Left kidney (tissue), 2 donors: ENCODE measurements around the gene C1orf167. TPM values are rescaled to one million over a fixed set of nuclear protein-coding genes. Genes with fewer than 3 reads are reported as not detected.

Experiments used
- DNase-seq: peaks from one replicate; pipeline ENCODE4 v3.0.0-alpha.2; 2013
- polyA plus RNA-seq: library from polyadenylated mRNA; unstranded; fragments of 120-200 nt; gene quantifications from one replicate; pipeline ENCODE4 v1.2.1, GENCODE V29; 2013; ENCODE audit not compliant: insufficient read length

The C1orf167 gene
- polyA plus RNA-seq, 1 donor, result 0.42 TPM

- no peak for DNase-seq
Measured at GRCh38 chr1:11736746-11737639, 25.0 kb upstream of the C1orf167 start.

GRCh38 chr1:11738096-11738495 is 23.9 kb upstream of the C1orf167 start:
- no peak for DNase-seq

DNA sequence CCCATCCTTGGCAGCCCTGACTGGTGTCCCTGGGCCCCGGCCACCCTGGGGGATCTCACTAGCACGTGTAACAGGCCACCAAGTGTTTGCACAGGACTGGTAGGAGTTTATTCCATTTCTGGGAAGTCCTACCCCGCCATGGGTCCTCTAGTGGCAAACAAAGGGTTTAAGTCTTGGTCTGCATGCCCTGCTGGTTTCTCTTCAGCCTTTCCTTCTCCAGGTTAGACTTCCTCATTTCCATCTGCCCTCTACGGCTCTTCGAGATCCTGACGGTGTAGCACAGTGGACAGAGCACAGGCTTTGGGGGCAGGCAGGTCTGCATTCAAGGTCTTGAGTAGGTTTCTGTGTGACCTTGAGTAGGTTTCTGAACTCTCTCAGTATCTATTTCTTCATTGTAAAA is 23.2 kb upstream of the C1orf167 start:
- no peak for DNase-seq

GRCh38 chr1:11740258-11741192 is 21.5 kb upstream of the C1orf167 start:
- DNase-seq, result no peak

- DNase-seq, result no peak
Measured at GRCh38 chr1:11741482-11741881, 20.5 kb upstream of the C1orf167 start.

GRCh38 chr1:11741919-11742558 is 20.0 kb upstream of the C1orf167 start:
- no peak for DNase-seq

DNA sequence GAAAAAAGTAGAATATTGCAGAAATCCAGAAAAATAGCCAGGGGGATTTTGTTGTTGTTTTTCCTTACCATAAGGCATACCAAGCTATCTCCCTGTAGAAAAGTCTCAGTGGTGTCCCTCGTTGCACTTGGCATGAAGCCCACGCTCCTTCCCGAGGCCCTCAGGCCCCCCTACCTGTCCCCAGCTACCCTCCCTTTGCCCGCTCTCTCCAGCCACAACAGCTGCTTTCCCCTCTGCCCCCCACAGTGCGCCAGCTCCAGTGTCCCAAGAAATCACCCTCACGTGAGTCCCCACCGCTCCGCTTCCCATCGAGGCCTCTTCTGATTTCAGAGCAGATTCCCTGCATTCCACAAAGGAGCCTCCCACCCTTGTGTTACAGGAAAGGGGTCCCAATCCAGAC is 17.7 kb upstream of the C1orf167 start:
- DNase-seq, result no peak

GRCh38 chr1:11746092-11746491 is 15.9 kb upstream of the C1orf167 start:
- no peak for DNase-seq

- DNase-seq, result no peak
Measured at GRCh38 chr1:11746795-11747487, 15.1 kb upstream of the C1orf167 start.

DNA sequence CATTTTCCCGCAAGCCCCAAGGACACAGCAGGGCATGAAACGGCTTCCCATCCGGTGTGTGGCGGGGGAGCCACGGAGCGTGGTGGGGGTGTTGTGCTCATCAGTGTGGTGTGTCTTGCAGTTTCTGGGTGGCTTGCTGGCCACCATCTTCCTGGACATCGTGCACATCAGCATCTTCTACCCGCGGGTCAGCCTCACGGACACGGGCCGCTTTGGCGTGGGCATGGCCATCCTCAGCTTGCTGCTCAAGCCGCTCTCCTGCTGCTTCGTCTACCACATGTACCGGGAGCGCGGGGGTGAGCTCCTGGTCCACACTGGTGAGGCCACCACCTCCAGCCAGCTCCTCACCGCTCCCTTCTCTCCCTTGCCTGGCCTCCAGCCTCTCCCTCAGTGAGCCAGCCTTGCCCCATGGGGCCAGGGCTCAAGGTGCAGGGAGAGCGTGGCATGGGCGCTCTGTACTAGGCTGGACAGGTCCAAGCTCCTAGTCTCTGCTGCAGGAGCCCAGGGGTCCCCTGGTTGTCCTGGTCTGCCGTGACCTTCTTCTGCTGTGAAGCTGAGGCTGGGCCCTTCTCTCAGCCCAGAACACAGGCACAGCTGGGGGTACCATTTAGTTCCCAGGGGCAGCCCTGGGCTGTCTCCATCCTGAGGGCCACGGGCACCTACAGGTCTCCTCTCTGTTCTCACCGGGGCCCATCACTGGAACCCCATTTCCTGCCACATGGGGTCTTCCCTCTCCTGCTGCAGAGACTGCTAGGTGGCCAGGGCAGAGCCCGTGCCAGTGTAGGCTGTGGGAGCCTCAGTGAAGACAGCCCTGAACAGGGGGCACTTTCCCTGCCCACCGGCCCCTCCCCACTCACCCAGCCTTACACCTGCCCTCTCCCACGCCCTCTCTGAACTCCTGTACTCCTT is 13.4 kb upstream of the C1orf167 start:
- DNase-seq, result no peak

- no peak for DNase-seq
Measured at GRCh38 chr1:11749203-11749689, 12.7 kb upstream of the C1orf167 start.

DNA sequence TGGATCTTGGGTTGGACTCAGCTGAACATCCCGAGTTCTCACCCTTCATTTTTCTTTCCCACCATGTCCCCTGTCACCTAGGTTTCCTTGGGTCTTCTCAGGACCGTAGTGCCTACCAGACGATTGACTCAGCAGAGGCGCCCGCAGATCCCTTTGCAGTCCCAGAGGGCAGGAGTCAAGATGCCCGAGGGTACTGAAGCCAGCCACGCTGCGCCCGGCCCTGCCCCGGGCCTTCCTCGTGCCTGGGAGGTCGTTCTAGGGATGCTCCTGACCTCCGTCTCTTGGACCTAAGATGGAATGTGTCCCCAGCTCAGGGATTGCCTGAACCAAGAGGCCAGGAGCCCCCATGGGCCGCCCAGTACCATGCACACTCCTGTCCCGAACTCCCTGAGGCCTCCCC is 12.0 kb upstream of the C1orf167 start:
- DNase-seq, result no peak

GRCh38 chr1:11751087-11751486 is 10.9 kb upstream of the C1orf167 start:
- no peak for DNase-seq

DNA sequence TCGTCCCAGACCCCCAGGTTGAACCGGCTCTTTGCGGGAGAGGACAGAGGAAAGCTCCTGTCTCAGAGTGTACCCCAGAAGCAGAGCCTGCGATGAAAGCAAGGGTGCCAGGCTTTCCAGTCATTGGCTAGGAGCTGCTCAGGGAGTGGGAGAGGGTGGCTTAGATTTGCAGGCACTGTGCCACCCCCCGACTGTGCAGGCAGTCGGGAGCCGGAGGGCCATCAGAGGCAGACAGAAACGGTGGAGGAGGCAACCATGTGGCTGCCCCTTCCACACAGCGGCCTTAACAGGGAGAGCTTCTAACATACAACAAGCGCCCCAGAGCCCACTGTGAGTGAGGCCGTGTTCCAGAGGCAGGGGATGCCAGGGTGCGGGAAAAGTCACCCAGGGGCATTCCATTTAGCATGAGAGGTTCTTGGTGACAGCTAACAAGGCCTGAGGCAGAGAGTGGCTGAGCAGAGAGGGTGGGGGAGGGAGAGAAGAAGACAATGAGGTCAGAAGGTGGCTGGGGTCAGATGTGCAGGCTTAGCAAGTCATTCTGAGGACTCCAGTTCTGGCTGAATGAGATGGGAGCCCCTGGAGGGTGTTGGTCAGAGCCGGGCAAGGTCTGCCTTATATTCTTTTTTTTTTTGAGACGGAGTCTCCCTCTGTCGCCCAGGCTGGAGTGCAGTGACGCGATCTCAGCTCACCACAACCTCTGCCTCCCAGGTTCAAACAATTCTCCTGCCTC is 9.5 kb upstream of the C1orf167 start:
- no peak for DNase-seq

DNA sequence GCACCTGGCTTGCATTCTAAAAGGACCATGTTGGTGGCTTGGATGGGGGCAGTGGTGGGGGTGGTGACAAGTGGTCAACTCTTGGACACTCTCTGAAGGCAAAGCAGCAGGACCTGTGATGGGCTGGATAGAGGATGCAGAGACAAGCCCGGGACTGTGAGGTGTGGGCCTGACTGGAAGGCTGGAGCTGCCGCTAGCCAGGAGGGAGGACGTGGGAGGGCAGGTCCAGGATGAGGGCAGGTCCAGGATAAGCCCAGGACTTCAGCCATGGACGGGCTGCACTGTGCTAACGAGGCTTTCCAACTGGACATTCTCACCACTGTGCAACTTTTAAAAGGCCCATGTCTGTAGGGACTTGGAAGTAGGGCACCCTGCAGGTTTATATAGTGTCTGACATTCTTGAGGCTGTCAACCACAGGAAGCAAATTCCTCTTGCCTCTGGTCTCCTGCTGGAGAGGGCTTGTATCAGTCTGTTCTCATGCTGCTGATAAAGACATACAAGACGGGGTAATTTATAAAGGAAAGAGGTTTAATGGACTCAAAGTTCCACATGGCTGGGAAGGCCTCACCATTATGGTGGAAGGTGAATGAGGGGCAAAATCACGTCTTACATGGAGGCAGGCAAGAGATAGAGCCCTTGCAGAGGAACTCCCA is 8.3 kb upstream of the C1orf167 start:
- no peak for DNase-seq

DNA sequence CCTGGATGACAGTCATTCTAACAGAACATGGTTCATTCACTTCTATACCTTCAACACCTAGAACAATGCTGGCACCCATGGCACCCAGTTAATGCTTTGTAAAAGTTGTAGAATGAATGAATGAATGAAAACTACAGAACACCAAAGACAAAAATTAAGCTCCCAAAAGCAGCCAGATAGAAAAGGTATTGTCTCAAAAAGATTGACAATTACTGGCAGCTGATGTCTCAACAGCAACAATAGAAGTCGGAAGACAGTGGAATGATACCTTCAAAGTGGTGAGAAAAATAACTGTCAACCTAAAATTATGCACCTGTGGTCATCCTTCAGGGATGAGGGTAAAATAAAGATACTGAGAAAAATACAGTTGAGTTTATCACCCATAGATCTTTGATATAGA is 4.9 kb upstream of the C1orf167 start:
- DNase-seq, result no peak

GRCh38 chr1:11759791-11760190 is 2.2 kb upstream of the C1orf167 start:
- no peak for DNase-seq

GRCh38 chr1:11761285-11761684 is 708 bp upstream of the C1orf167 start:
- DNase-seq, result no peak

GRCh38 chr1:11764115-11764514 is 2.1 kb downstream of the C1orf167 start:
- DNase-seq, result no peak
